ENCODE measurements around the gene KIF13A.

GRCh38 chr6:17927705-17928104 is 59.7 kb downstream of the KIF13A start:
- TF ChIP-seq, protein P1, sequence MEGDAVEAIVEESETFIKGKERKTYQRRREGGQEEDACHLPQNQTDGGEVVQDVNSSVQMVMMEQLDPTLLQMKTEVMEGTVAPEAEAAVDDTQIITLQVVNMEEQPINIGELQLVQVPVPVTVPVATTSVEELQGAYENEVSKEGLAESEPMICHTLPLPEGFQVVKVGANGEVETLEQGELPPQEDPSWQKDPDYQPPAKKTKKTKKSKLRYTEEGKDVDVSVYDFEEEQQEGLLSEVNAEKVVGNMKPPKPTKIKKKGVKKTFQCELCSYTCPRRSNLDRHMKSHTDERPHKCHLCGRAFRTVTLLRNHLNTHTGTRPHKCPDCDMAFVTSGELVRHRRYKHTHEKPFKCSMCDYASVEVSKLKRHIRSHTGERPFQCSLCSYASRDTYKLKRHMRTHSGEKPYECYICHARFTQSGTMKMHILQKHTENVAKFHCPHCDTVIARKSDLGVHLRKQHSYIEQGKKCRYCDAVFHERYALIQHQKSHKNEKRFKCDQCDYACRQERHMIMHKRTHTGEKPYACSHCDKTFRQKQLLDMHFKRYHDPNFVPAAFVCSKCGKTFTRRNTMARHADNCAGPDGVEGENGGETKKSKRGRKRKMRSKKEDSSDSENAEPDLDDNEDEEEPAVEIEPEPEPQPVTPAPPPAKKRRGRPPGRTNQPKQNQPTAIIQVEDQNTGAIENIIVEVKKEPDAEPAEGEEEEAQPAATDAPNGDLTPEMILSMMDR (IDR thresholded peaks at IDR 0.05; ENCODE audit: insufficient read depth, low read length), result no peak
- TF ChIP-seq GABPA (IDR thresholded peaks at IDR 0.05; ENCODE audit: low read depth) (no peak), POLR2AphosphoS5 (IDR thresholded peaks at IDR 0.05; ENCODE audit: low read depth) (no peak), REST (IDR thresholded peaks at IDR 0.05; ENCODE audit: insufficient replicate concordance, low read depth) (no peak)

All from HL-60 (cell line).